Measurements from ENCODE around the gene CDH13.

CDH13 gene

DNA sequence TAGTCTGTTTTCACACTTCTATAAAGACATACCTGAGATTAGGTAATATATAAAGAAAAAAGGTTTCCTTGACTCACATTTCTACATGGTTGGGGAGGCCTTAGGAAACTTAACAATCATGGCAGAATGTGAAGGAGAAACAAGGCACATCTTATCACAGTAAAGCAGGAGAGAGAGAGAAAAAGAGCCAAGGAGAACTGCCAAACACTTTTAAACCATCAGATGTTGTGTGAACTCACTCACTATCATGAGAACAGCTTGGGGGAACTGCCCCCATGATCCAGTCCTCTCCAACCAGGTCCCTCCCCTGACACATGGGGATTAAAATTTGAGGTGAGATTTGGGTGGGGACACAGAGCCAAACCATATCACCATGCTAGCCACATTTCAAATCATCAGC lies 547.9 kb downstream of the CDH13 start:
- Histone ChIP-seq H3K36me3 (no peaks in the 10 kb centered on the region), H3K27me3 (no peaks in the 10 kb centered on the region), H3K4me3 (no peak overlapping the region), H3K9me3 (peaks cover 0 to 6% (median 0%) of the 10 kb centered on the region in 3 donors), H3K4me1 (no peaks in the 10 kb centered on the region), H3K27ac (no peak overlapping the region)
- TF ChIP-seq, protein P1, sequence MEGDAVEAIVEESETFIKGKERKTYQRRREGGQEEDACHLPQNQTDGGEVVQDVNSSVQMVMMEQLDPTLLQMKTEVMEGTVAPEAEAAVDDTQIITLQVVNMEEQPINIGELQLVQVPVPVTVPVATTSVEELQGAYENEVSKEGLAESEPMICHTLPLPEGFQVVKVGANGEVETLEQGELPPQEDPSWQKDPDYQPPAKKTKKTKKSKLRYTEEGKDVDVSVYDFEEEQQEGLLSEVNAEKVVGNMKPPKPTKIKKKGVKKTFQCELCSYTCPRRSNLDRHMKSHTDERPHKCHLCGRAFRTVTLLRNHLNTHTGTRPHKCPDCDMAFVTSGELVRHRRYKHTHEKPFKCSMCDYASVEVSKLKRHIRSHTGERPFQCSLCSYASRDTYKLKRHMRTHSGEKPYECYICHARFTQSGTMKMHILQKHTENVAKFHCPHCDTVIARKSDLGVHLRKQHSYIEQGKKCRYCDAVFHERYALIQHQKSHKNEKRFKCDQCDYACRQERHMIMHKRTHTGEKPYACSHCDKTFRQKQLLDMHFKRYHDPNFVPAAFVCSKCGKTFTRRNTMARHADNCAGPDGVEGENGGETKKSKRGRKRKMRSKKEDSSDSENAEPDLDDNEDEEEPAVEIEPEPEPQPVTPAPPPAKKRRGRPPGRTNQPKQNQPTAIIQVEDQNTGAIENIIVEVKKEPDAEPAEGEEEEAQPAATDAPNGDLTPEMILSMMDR (IDR thresholded peaks at IDR 0.05) = no peak
- intact Hi-C loops (cut with DNase I; ENCODE audit: low total_unique reads) = no loop called here
- no peak for DNase-seq

DNA sequence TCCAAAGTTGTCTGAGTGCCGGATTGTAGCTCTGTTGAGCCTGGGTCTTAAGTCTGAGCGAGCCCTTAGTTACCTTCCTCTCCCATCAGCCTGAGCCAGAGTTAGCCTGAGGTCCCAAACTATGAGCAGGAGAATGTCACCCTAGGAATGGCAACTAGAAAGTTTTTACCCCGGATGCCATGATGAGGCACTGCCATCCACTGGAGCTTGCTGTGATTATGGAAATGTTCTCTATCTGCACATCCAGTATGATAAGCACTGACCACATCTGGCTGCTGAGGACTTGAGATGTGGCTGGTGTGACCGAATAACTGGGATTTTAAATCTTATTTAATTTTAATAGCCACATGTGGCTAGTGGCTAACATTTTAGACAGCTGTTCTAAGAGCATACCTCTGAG lies 550.0 kb downstream of the CDH13 start:
- DNase-seq = no peak
- H3K4me1 ChIP-seq = no peaks in the 10 kb centered on the region
- no peaks in the 10 kb centered on the region for H3K9me3 ChIP-seq
- H3K27me3 ChIP-seq = no peaks in the 10 kb centered on the region
- no peak overlapping the region for H3K27ac ChIP-seq
- TF ChIP-seq, protein P1 (IDR thresholded peaks at IDR 0.05) = no peak
- no peaks in the 10 kb centered on the region for H3K36me3 ChIP-seq
- no peak overlapping the region for H3K4me3 ChIP-seq
- intact Hi-C loops (cut with DNase I; ENCODE audit: low total_unique reads) = no loop called here

DNA sequence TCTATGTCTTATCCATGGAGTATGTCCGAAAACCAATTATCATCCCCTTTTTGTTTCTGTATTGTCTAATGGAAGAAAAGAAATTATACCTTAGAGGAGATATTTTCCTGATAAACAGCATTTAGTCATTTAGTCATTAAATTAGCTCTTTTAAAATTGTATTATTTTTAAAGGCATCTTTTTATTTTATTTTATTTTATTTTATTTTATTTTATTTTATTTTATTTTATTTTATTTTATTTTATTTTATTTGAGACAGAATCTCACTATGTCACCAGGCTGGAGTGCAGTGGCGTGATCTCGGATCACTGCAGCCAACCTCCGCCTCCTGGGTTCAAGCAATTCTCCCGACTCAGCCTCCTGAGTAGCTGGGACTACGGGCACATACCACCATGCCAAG lies 559.1 kb downstream of the CDH13 start:
- H3K27me3 ChIP-seq = no peaks in the 10 kb centered on the region
- no peaks in the 10 kb centered on the region for H3K36me3 ChIP-seq
- DNase-seq = no peak
- no peak overlapping the region for H3K4me3 ChIP-seq
- H3K27ac ChIP-seq = no peak overlapping the region
- no peaks in the 10 kb centered on the region for H3K4me1 ChIP-seq
- TF ChIP-seq, protein P1 (IDR thresholded peaks at IDR 0.05) = no peak
- H3K9me3 ChIP-seq = no peaks in the 10 kb centered on the region
- intact Hi-C loops (cut with DNase I; ENCODE audit: low total_unique reads) = no loop called here

DNA sequence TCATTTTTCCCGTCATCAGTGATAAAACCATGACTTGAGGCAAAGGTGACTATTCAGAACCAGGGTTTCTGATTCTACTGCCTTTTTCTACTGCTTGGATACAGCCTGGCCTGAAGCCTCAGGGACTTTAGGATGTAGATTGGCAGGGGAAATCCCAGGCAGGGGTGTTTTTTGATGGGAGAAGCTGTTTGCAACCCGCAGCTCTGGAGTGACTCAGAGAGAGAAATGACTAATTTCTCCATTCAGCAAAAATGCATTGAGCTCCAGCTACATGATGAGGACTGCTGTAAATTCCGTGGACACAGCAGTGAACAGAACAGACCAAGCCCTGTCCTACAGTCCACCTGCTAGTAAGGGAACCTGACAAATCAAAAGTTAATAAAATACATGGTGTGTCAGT lies 560.6 kb downstream of the CDH13 start:
- H3K27ac ChIP-seq = no peak overlapping the region
- no peaks in the 10 kb centered on the region for H3K9me3 ChIP-seq
- H3K4me1 ChIP-seq = no peaks in the 10 kb centered on the region
- no peaks in the 10 kb centered on the region for H3K36me3 ChIP-seq
- no peak overlapping the region for H3K4me3 ChIP-seq
- H3K27me3 ChIP-seq = no peaks in the 10 kb centered on the region
- no peak for DNase-seq
- intact Hi-C loops (cut with DNase I; ENCODE audit: low total_unique reads) = no loop called here
- TF ChIP-seq, protein P1 (IDR thresholded peaks at IDR 0.05) = no peak

DNA sequence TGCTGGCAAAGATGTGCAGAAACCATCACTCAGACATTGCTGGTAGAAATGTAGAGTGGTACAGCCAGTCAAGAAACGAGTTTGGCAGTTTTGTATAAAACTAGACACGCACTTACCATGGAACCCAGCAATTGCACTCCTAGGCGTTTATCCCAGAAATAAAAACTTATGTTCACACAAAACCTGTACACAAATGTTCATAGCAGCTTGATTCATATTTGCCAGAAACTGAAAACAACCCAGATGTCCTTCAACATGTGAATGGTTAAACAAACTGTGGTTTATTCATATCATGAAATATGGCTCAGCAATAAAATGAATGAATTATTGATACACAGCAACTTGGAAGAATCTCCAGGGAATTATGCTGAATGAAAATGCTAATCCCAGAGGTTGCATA lies 570.0 kb downstream of the CDH13 start:
- no peak overlapping the region for H3K4me3 ChIP-seq
- H3K27ac ChIP-seq = no peak overlapping the region
- H3K9me3 ChIP-seq = no peaks in the 10 kb centered on the region
- TF ChIP-seq, protein P1 (IDR thresholded peaks at IDR 0.05) = no peak
- intact Hi-C loops (cut with DNase I; ENCODE audit: low total_unique reads) = no loop called here
- DNase-seq = no peak
- H3K4me1 ChIP-seq = no peaks in the 10 kb centered on the region
- no peaks in the 10 kb centered on the region for H3K27me3 ChIP-seq
- no peaks in the 10 kb centered on the region for H3K36me3 ChIP-seq

DNA sequence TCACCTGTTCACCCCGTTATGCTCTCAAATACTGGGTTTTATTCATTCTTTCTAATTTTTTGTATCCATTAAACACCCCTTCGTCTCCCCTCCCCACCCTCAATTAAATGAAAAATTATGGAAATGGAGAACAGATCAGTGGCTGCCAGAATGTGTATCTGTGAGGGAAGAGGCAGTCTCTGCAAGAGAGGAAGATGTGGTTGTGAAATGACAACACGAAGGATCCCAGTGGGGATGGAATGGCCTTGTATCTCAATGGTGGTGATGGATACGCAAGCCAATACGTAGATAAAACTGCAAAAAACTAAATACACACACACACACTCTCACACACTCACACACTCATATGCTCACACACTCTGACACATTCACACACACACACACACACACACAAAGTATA lies 570.7 kb downstream of the CDH13 start:
- H3K27ac ChIP-seq = no peak overlapping the region

More for the DNA sequence above, 570.7 kb downstream of the CDH13 start:
- DNase-seq = no peak
- intact Hi-C loops (cut with DNase I; ENCODE audit: low total_unique reads) = no loop called here
- Histone ChIP-seq H3K4me3 (no peak overlapping the region), H3K36me3 (no peaks in the 10 kb centered on the region), H3K9me3 (no peaks in the 10 kb centered on the region), H3K27me3 (no peaks in the 10 kb centered on the region), H3K4me1 (no peaks in the 10 kb centered on the region)
- TF ChIP-seq, protein P1 (IDR thresholded peaks at IDR 0.05) = no peak

Measured in tibial artery (tissue), 4 donors.